ENCODE results near the gene NFKBIE.

DNA sequence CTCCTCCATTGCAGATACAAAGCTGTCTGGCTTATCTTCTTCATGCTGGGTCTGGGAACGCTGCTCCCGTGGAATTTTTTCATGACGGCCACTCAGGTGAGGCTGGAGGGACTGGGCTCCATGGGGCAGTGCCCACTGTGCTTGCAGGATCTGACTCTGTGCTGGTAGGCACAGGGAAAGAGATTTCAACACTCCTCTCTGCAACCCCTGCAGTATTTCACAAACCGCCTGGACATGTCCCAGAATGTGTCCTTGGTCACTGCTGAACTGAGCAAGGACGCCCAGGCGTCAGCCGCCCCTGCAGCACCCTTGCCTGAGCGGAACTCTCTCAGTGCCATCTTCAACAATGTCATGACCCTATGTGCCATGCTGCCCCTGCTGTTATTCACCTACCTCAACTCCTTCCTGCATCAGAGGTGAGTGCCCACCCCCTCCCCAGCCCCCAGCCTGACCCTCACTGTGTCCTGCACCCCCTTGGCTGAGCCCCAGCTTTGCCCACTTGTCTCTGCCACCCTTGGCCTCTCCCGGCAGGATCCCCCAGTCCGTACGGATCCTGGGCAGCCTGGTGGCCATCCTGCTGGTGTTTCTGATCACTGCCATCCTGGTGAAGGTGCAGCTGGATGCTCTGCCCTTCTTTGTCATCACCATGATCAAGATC lies 35.8 kb downstream of the NFKBIE start:
- TF ChIP-seq, protein P1, sequence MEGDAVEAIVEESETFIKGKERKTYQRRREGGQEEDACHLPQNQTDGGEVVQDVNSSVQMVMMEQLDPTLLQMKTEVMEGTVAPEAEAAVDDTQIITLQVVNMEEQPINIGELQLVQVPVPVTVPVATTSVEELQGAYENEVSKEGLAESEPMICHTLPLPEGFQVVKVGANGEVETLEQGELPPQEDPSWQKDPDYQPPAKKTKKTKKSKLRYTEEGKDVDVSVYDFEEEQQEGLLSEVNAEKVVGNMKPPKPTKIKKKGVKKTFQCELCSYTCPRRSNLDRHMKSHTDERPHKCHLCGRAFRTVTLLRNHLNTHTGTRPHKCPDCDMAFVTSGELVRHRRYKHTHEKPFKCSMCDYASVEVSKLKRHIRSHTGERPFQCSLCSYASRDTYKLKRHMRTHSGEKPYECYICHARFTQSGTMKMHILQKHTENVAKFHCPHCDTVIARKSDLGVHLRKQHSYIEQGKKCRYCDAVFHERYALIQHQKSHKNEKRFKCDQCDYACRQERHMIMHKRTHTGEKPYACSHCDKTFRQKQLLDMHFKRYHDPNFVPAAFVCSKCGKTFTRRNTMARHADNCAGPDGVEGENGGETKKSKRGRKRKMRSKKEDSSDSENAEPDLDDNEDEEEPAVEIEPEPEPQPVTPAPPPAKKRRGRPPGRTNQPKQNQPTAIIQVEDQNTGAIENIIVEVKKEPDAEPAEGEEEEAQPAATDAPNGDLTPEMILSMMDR (IDR thresholded peaks at IDR 0.05; ENCODE audit: insufficient read depth, low read depth, low read length): no peak
- TF ChIP-seq EZH2 (IDR thresholded peaks at IDR 0.05; ENCODE audit: insufficient read depth, low read length): no peak
